SU-DHL-6 (cell line): ENCODE results near the gene EXOC7.
A peak's percentile ranks its signal among the peaks of the same experiment; 100 is the strongest.

Experiments used
- H2AFZ ChIP-seq: fragments of 200-600 bp; sonication (generic); 2 replicates; pipeline ENCODE4 v1.6.1; 2014; ENCODE audit warnings: low read depth, mild to moderate bottlenecking, moderate library complexity, mixed read lengths, antibody characterized with exemption, low read length; ENCODE audit not compliant: severe bottlenecking
- H3F3A ChIP-seq: fragments of 200-600 bp; shearing (Covaris generic); 2 replicates; pipeline ENCODE4 v1.6.0; 2016; ENCODE audit warnings: antibody characterized with exemption, mild to moderate bottlenecking; ENCODE audit not compliant: insufficient read depth
- H3K27ac ChIP-seq: fragments of 200-600 bp; sonication (generic); 2 replicates; pipeline ENCODE4 v1.5.1; 2016; ENCODE audit warnings: low read depth, mild to moderate bottlenecking, low read length, moderate library complexity, mixed read lengths
- H3K27me3 ChIP-seq: fragments of 200-600 bp; sonication (generic), shearing (Covaris generic); 2 replicates; pipeline ENCODE4 v1.6.0; 2014; ENCODE audit warnings: mild to moderate bottlenecking, low read length
- H3K36me3 ChIP-seq: fragments of 200-600 bp; sonication (generic); 2 replicates; pipeline ENCODE4 v1.6.1; 2014; ENCODE audit warnings: mild to moderate bottlenecking, low read length, mixed read lengths
- H3K4me2 ChIP-seq: fragments of 300-600, 200-600 bp; shearing (Covaris generic), sonication (generic); 2 replicates; pipeline ENCODE4 v1.6.0; 2014; ENCODE audit warnings: low read length, low read depth, mild to moderate bottlenecking; ENCODE audit not compliant: poor library complexity, severe bottlenecking
- H3K4me3 ChIP-seq: fragments of 200-600 bp; sonication (generic); 2 replicates; pipeline ENCODE4 v1.5.1; 2014; ENCODE audit warnings: antibody characterized with exemption, low read length, mild to moderate bottlenecking, mixed read lengths; ENCODE audit not compliant: insufficient read depth, poor library complexity, severe bottlenecking
- H3K79me2 ChIP-seq: fragments of 200-600 bp; sonication (generic); 2 replicates; pipeline ENCODE4 v1.6.1; 2014; ENCODE audit warnings: mild to moderate bottlenecking, low read length, moderate library complexity; ENCODE audit not compliant: insufficient read depth
- H3K9ac ChIP-seq: fragments of 200-600 bp; sonication (generic); 2 replicates; pipeline ENCODE4 v1.7.0; 2014; ENCODE audit warnings: mild to moderate bottlenecking, low read length
- H3K9me2 ChIP-seq: fragments of 200-600 bp; sonication (generic); replicated peaks from 2 replicates; pipeline ENCODE4 v1.6.1; 2014; ENCODE audit warnings: low read length; ENCODE audit not compliant: insufficient read depth
- H3K9me3 ChIP-seq: fragments of 200-600 bp; sonication (generic); 2 replicates; pipeline ENCODE4 v1.6.1; 2014; ENCODE audit warnings: low read length, mixed read lengths; ENCODE audit not compliant: insufficient read depth
- H4K20me1 ChIP-seq: fragments of 200-600 bp; sonication (generic); 2 replicates; pipeline ENCODE4 v1.6.1; 2014; ENCODE audit warnings: low read depth, mild to moderate bottlenecking, antibody characterized with exemption, low read length, moderate library complexity, mixed read lengths
- CTCF ChIP-seq: fragments of 200-600 bp; sonication (generic); IDR thresholded peaks from one replicate; pipeline ENCODE4 v1.5.1; 2017; ENCODE audit warnings: antibody characterized with exemption, mild to moderate bottlenecking, low read length, moderate library complexity; ENCODE audit not compliant: insufficient read depth, poor library complexity, severe bottlenecking
- EZH2phosphoT487 ChIP-seq: fragments of 200-600 bp; sonication (generic), shearing (Covaris generic); conservative IDR thresholded peaks from 2 replicates; pipeline ENCODE4 v1.6.1; 2018; ENCODE audit warnings: mild to moderate bottlenecking, antibody characterized with exemption, low read length, moderate library complexity, mixed read lengths

Gene EXOC7

GRCh38 chr17:76140661-76141211 is 37.1 kb upstream of the EXOC7 start:
- TF ChIP-seq EZH2phosphoT487, result no peak
- TF ChIP-seq CTCF, result no peak
- Histone ChIP-seq H3K9ac (no peak overlapping the region), H2AFZ (no peak overlapping the region)

GRCh38 chr17:76139801-76140660 is 36.4 kb upstream of the EXOC7 start:
- Histone ChIP-seq H3K9ac (no peak overlapping the region), H3K9me2 (no peaks in the 10 kb centered on the region), H3F3A (no peaks in the 10 kb centered on the region), H3K79me2 (no peaks in the 10 kb centered on the region), H4K20me1 (no peaks in the 10 kb centered on the region), H3K4me3 (no peak overlapping the region), H3K4me2 (no peak overlapping the region), H3K36me3 (no peaks in the 10 kb centered on the region), H3K27ac (no peak overlapping the region), H3K9me3 (no peaks in the 10 kb centered on the region), H2AFZ (no peak overlapping the region), H3K27me3 (no peaks in the 10 kb centered on the region)
- TF ChIP-seq CTCF, result no peak
- no peak for TF ChIP-seq EZH2phosphoT487

More at GRCh38 chr17:76140661-76141211, 37.1 kb upstream of the EXOC7 start:
- Histone ChIP-seq H3K4me3 (peak overlapping the region; percentile 11), H3F3A (no peaks in the 10 kb centered on the region), H3K27me3 (no peaks in the 10 kb centered on the region), H3K9me3 (no peaks in the 10 kb centered on the region), H3K36me3 (no peaks in the 10 kb centered on the region), H3K4me2 (peak overlapping the region; percentile 48), H3K79me2 (no peaks in the 10 kb centered on the region), H3K9me2 (no peaks in the 10 kb centered on the region), H4K20me1 (no peaks in the 10 kb centered on the region), H3K27ac (no peak overlapping the region)

- Histone ChIP-seq H3K9me2 (no peaks in the 10 kb centered on the region), H2AFZ (no peak overlapping the region), H4K20me1 (no peaks in the 10 kb centered on the region), H3K4me2 (no peak overlapping the region), H3F3A (no peaks in the 10 kb centered on the region), H3K9me3 (no peaks in the 10 kb centered on the region), H3K36me3 (no peaks in the 10 kb centered on the region), H3K4me3 (no peak overlapping the region), H3K79me2 (no peaks in the 10 kb centered on the region), H3K27me3 (no peaks in the 10 kb centered on the region), H3K9ac (no peak overlapping the region), H3K27ac (no peak overlapping the region)
- TF ChIP-seq EZH2phosphoT487 (no peak), CTCF (no peak)
Measured at GRCh38 chr17:76138896-76139752, 35.5 kb upstream of the EXOC7 start.
